ENCODE measurements around the gene LRMDA.

The LRMDA gene

DNA sequence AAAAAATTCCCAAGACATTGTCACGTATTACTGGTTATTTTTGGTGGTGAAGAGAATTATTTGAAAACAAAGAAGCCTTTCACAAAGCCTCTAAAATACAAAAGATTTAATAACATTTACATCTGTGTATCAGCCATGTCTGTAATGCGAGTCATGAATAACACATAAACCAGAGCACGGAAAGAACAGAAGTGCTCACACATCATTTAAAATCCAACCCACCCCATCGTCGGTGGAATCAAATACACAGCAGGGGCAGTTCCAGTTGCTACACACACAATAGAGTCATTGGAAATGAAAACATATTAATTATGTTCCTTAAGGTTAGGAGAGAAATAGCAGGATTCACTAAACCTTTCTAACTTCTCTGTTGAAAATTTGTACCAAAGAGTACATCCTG lies 1108.9 kb downstream of the LRMDA start:
- TF ChIP-seq, protein P1, sequence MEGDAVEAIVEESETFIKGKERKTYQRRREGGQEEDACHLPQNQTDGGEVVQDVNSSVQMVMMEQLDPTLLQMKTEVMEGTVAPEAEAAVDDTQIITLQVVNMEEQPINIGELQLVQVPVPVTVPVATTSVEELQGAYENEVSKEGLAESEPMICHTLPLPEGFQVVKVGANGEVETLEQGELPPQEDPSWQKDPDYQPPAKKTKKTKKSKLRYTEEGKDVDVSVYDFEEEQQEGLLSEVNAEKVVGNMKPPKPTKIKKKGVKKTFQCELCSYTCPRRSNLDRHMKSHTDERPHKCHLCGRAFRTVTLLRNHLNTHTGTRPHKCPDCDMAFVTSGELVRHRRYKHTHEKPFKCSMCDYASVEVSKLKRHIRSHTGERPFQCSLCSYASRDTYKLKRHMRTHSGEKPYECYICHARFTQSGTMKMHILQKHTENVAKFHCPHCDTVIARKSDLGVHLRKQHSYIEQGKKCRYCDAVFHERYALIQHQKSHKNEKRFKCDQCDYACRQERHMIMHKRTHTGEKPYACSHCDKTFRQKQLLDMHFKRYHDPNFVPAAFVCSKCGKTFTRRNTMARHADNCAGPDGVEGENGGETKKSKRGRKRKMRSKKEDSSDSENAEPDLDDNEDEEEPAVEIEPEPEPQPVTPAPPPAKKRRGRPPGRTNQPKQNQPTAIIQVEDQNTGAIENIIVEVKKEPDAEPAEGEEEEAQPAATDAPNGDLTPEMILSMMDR (conservative IDR thresholded peaks at IDR 0.05; ENCODE audit: low read depth, low read length): no peak
- DNase-seq (ENCODE audit: low read depth): no peak
- no peak overlapping the region for H3K4me3 ChIP-seq (ENCODE audit: low read length)

DNA sequence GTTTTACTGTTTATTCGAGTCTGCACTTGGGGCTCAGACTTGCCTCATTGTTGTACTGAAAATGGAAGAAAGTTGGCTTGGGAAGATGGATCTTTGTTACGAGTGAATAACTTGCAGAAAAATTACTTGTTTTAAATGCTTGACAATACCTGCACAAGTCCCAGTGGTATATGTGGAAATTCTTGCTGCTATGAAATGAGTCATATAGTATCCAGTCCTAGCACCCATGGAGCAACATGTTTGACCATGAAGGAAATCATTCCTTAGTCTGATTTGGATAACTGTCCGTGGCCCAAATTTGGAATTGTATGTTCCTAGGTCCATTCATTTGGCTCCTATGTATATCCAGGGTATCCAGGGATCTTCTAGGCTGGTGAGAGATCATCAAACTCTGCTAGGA lies 1109.4 kb downstream of the LRMDA start:
- DNase-seq (ENCODE audit: low read depth): no peak
- TF ChIP-seq, protein P1 (conservative IDR thresholded peaks at IDR 0.05; ENCODE audit: low read depth, low read length): no peak
- H3K4me3 ChIP-seq (ENCODE audit: low read length): no peak overlapping the region

DNA sequence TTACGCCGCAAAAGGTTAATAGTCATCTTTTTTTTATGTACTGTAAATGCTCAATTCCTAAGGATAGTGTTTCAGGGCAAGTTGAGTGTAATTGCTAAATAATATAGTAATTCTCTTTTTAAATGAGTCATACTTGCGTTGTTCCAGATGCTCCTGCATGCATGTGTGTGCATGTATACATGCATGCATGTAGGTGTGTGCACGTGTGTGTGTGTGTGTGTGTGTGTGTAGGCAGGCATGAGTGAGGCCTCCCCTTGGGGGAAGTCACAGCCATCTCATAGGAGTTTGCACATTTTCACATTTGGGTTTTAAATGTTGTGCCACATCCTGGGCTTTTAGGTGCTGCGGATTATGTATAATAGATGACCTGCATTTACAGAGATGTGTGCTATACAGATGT lies 1110.4 kb downstream of the LRMDA start:
- TF ChIP-seq, protein P1 (conservative IDR thresholded peaks at IDR 0.05; ENCODE audit: low read depth, low read length): no peak
- no peak for DNase-seq (ENCODE audit: low read depth)
- H3K4me3 ChIP-seq (ENCODE audit: low read length): no peak overlapping the region

DNA sequence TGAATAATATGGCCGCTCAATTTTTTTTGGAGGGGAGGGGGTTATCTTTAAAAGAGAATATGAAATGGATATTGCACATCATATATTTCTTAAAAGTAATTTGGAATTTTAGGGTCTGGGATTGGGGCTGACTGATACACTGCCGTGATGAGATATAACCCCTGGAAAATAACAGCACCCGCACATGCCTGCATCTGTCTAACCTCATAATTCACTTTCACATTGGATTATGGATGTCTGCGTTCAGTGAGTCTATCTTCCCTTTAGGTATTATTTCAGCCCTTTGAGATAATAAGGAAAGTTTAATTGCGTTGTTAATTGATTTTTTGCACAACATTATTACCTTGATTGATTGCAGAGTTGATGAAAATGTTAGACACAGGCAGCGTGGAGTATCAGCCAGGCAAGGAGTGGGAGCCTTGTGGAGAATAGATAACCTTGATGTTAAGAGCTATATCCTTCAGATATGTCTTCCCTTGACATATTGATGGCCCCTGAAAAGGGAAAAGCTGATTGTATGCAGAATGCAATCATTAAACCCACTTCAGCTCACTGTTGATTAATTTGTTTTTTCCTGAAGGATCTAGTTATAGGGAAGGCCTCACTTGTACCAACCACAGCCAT lies 1111.0 kb downstream of the LRMDA start:
- H3K4me3 ChIP-seq (ENCODE audit: low read length): no peak overlapping the region
- DNase-seq (ENCODE audit: low read depth): no peak
- TF ChIP-seq, protein P1 (conservative IDR thresholded peaks at IDR 0.05; ENCODE audit: low read depth, low read length): no peak

DNA sequence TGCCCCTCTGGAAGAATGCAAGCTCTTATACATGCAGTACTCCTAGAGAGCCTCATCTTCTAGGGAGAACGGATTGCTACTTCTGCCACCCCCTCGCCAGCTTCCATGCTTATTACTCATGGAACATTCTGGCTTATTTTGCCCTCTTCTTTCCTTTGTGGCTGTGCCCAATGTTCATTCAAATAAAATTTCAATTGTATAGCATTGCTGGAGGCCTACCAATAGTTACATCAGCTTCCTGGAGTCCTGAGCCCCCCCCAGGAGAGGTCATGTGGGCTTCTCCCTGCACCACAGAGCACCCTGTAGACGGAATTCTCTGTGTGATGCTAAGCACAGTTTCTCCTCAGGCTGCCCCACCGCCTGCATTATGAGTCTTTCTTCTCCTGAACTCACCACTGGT lies 1112.2 kb downstream of the LRMDA start:
- no peak overlapping the region for H3K4me3 ChIP-seq (ENCODE audit: low read length)
- TF ChIP-seq, protein P1 (conservative IDR thresholded peaks at IDR 0.05; ENCODE audit: low read depth, low read length): no peak
- no peak for DNase-seq (ENCODE audit: low read depth)

DNA sequence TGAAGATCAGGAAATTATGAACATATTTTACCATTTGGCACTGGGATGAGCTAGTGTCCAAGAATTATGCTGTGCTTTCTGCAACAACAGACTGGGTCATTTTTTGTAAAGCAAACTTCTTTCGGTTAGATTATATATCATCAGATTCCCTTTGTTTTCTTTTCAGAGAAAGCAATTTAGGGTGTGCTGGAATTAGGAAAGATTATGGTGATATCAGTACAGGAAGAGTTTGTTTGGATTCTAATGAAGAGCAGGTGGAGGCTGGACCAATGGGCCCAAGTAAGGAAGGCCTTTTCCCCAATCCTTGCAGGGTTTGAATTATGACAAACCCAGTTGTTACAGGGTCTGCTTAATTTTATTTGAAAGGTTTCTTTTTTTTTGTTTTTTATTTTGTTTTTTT lies 1113.4 kb downstream of the LRMDA start:
- no peak for DNase-seq (ENCODE audit: low read depth)
- no peak overlapping the region for H3K4me3 ChIP-seq (ENCODE audit: low read length)
- TF ChIP-seq, protein P1 (conservative IDR thresholded peaks at IDR 0.05; ENCODE audit: low read depth, low read length): no peak

GRCh38 chr10:76546411-76546810 lies 1115.0 kb downstream of the LRMDA start:
- no peak for DNase-seq (ENCODE audit: low read depth)
- no peak overlapping the region for H3K4me3 ChIP-seq (ENCODE audit: low read length)
- TF ChIP-seq, protein P1 (conservative IDR thresholded peaks at IDR 0.05; ENCODE audit: low read depth, low read length): no peak
